K562 (cell line): ENCODE measurements around the gene C2. TPM values are rescaled to one million over a fixed set of nuclear protein-coding genes. Genes with fewer than 3 reads are reported as not detected.

Experiments used
- KLF13 ChIP-seq: fragments of 450-650 bp; IDR thresholded peaks from 2 replicates; pipeline ENCODE4 v1.6.1; 2016; ENCODE audit warnings: missing genetic modification characterization, low read depth, mild to moderate bottlenecking, missing compliant biosample characterization, moderate library complexity, borderline replicate concordance
- LARP7 ChIP-seq: fragments of 450-650 bp; IDR thresholded peaks from 2 replicates; pipeline ENCODE4 v1.6.1; 2016
- MECOM ChIP-seq: fragments of 250-450 bp; sonication (Bioruptor Pico); IDR thresholded peaks from 2 replicates; pipeline ENCODE4 v1.8.0; 2022; ENCODE audit warnings: inconsistent platforms
- MED1 ChIP-seq: sonication (generic); formaldehyde crosslinking; IDR thresholded peaks from 2 replicates; pipeline ENCODE4 v1.8.1; 2023; ENCODE audit warnings: missing genetic modification reagents, borderline replicate concordance
- MITF ChIP-seq: IDR thresholded peaks from 2 replicates; pipeline ENCODE4 v1.6.1; 2014; ENCODE audit warnings: antibody characterized with exemption
- NBN ChIP-seq: fragments of 450-650 bp; IDR thresholded peaks from 2 replicates; pipeline ENCODE4 v1.6.1; 2016; ENCODE audit warnings: low read depth, mild to moderate bottlenecking
- PHB ChIP-seq: fragments of 250-450 bp; sonication (Bioruptor Pico); IDR thresholded peaks from 2 replicates; pipeline ENCODE4 v1.5.0; 2021
- PTRF ChIP-seq: fragments of 450-650 bp; IDR thresholded peaks from 2 replicates; pipeline ENCODE4 v1.6.1; 2016; ENCODE audit warnings: mild to moderate bottlenecking, missing genetic modification characterization, missing compliant biosample characterization
- SIN3A ChIP-seq, 2 experiments: fragments of 150-350 bp in 1 of 2; IDR thresholded peaks; 2 replicates each; pipeline ENCODE4 v1.6.1; 2011 to 2016; ENCODE audit warnings: borderline replicate concordance in 2 of 2, low read depth in 2 of 2, low read length in 2 of 2, mild to moderate bottlenecking in 2 of 2, moderate library complexity in 2 of 2; ENCODE audit not compliant: control insufficient read depth in 1 of 2
- SOX6 ChIP-seq: fragments of 450-650 bp; IDR thresholded peaks from 2 replicates; pipeline ENCODE4 v1.6.1; 2014; ENCODE audit warnings: mild to moderate bottlenecking
- TAL1 ChIP-seq: fragments of 450-650 bp; IDR thresholded peaks from 2 replicates; pipeline ENCODE4 v1.6.1; 2016; ENCODE audit warnings: mild to moderate bottlenecking
- TCF15 ChIP-seq: fragments of 250-450 bp; sonication (Bioruptor Pico); IDR thresholded peaks from 2 replicates; pipeline ENCODE4 v1.8.0; 2022; ENCODE audit warnings: moderate library complexity, mild to moderate bottlenecking, inconsistent platforms
- THAP12 ChIP-seq: fragments of 250-450 bp; sonication (Bioruptor Pico); IDR thresholded peaks from 2 replicates; pipeline ENCODE4 v1.9.0; 2021; ENCODE audit warnings: mild to moderate bottlenecking, inconsistent platforms
- ZBTB33 ChIP-seq: sonication (generic); formaldehyde crosslinking; IDR thresholded peaks from 2 replicates; pipeline ENCODE4 v1.8.1; 2023; ENCODE audit warnings: mild to moderate bottlenecking, missing genetic modification reagents
- ZFP30 ChIP-seq: fragments of 250-450 bp; sonication (Bioruptor Pico); IDR thresholded peaks from 2 replicates; pipeline ENCODE4 v1.8.0; 2022; ENCODE audit warnings: moderate library complexity, mild to moderate bottlenecking, inconsistent platforms, borderline replicate concordance
- ZNF175 ChIP-seq: fragments of 200-800 bp; sonication (Bioruptor generic); IDR thresholded peaks from 2 replicates; pipeline ENCODE4 v1.6.1; 2016; ENCODE audit warnings: low read depth, mild to moderate bottlenecking, missing genetic modification characterization, missing compliant biosample characterization
- ZNF263 ChIP-seq: sonication (generic); formaldehyde crosslinking; IDR thresholded peaks from 2 replicates; pipeline ENCODE4 v1.8.0; 2022; ENCODE audit warnings: mild to moderate bottlenecking, missing genetic modification reagents, borderline replicate concordance
- ZNF584 ChIP-seq: fragments of 200-800 bp; sonication (Bioruptor generic); IDR thresholded peaks from 2 replicates; pipeline ENCODE4 v1.6.1; 2016; ENCODE audit warnings: low read depth, mild to moderate bottlenecking, missing genetic modification characterization, missing compliant biosample characterization
- ZNF75A ChIP-seq: fragments of 450-650 bp; formaldehyde crosslinking; IDR thresholded peaks from 2 replicates; pipeline ENCODE4 v1.4.0; 2020; ENCODE audit warnings: mild to moderate bottlenecking
- ZNF79 ChIP-seq: fragments of 250-450 bp; sonication (Bioruptor Pico); IDR thresholded peaks from 2 replicates; pipeline ENCODE4 v1.4.0; 2020; ENCODE audit warnings: low read depth, mild to moderate bottlenecking, moderate library complexity
- polyA plus RNA-seq, 8 experiments: library from polyadenylated mRNA; depleted of rRNA in 4 of 8; stranded (reverse) in 5 of 8; unstranded in 3 of 8; fragments of >200 nt; fragmentation: Nextera tagmentation in 2 of 8; fragmentation: Illumina TruSeq in 1 of 8; extraction: Ambion mirVana in 2 of 8; extraction: Trizol in 1 of 8; gene quantifications; 2 replicates each; pipeline versions ENCODE4 v1.2.1 to v1.2.3, GENCODE V29; 2011 to 2014; ENCODE audit warnings: inconsistent platforms in 1 of 8, missing spikeins in 1 of 8
- total RNA-seq, 7 experiments: library from RNA; depleted of rRNA in 6 of 7; stranded (reverse); fragments of >200 nt in 6 of 7; fragmentation: Illumina TruSeq in 2 of 7; extraction: Trizol in 2 of 7; gene quantifications; 2 replicates each; pipeline versions ENCODE4 v1.2.1 to v1.2.3, GENCODE V29; 2011 to 2021; ENCODE audit warnings: low replicate concordance in 1 of 7

C2 gene
- total and polyA plus RNA-seq, 9 of the 15 experiments (the other 6 are each of a cell fraction or from before 2014, with no cell fraction given): 0.05 to 1.1 (median 0.39) TPM; not detected in 1

GRCh38 chr6:31958741-31959739, 31.5 kb downstream of the C2 start, which contains the start of the genes NELFE and SKIC2 (continued):
- TF ChIP-seq THAP12 (CRISPR knock-in tag): peak; percentile 21; the same call in 1 of the 2 replicates
- peak; percentile 1; the same call in 1 of the 2 replicates for TF ChIP-seq TAL1
- peak; percentile 91 for TF ChIP-seq ZNF584
- TF ChIP-seq PHB (CRISPR knock-in tag): peak; percentile 62; the same call in 1 of the 2 replicates
- peak; percentile 93 for TF ChIP-seq KLF13 (tag)
- peak; percentile 41; the same call in 1 of the 2 replicates for TF ChIP-seq ZFP30 (CRISPR knock-in tag)
- TF ChIP-seq ZNF175: peak; percentile 97
- TF ChIP-seq ZBTB33: peak; percentile 26; the same call in 1 of the 2 replicates
- TF ChIP-seq SIN3A (IDR thresholded peaks at IDR 0.05; ENCODE audit: borderline replicate concordance in 2 of 2, control insufficient read depth in 1 of 2, low read depth in 2 of 2, low read length in 2 of 2): peak; percentile 98 to 99
- 0 out of 2 replicates have a peak, but pooled peaks have one; percentile 53 for TF ChIP-seq ZNF75A (CRISPR knock-in tag)
- TF ChIP-seq LARP7: peak; percentile 86
- TF ChIP-seq NBN: peak; percentile 64; the same call in 1 of the 2 replicates
- TF ChIP-seq ZNF263 (CRISPR knock-in tag): no peak; the same call in 1 of the 2 replicates
- TF ChIP-seq TCF15: peak; percentile 88
- no peak for TF ChIP-seq MED1 (CRISPR knock-in tag)
- no peak for TF ChIP-seq MITF
- TF ChIP-seq MECOM (CRISPR knock-in tag): peak; percentile 73; the same call in 1 of the 2 replicates
- TF ChIP-seq SOX6: peak; percentile 53; the same call in 1 of the 2 replicates
- TF ChIP-seq ZNF79 (CRISPR knock-in tag): peak; percentile 80; the same call in 1 of the 2 replicates
- peak; percentile 80 for TF ChIP-seq PTRF
